CD1c-positive myeloid dendritic cell (primary cell): Measurements from ENCODE around the gene NUDT3.
"Not testable (repeated sequence)": the region's sequence is repeated elsewhere in the genome, so short reads cannot be mapped to it uniquely, and the experiment has no call there.

Experiments
- DNase-seq: peaks from one replicate; pipeline ENCODE4 v3.0.0-alpha.2; 2016; ENCODE audit errors: extremely low spot score

The NUDT3 gene

DNA sequence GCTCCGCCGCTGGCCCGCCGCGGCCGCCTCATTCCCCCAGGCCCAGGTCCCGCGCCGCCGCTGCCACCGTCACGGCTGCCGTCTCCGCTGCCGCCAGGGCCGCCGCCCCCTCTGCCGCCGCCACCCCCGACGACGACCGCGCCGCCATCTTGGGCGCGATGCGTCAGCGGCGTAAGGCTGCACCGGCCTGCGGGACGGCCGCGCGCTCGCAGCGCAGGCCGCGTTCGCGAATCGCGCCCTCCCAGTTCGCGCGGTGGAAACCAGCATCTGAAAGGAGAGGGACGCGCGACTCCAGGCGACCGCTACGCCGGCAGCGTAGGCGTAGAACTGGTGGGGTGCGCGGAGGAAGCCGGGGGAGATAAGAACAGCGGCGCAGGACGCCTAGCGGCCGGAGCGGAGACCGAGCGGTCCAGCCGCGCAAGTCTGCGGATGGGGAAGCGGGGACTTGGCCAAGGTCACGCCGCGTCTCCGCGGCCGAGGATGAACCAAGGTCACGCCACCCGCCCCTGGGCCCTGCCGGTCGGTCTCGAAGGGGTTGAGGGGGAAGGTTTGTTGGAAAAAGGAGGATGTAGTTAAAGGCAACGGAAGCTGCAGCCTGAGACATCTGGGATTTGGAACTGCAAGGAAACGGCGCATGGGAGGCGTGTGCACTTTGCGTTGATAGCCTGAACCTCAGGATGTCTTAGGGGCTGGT lies at the start of gene NUDT3:
TSS of gene NUDT3 (minus strand) at position 173 of the 694 bp plus-strand sequence. CDS start 307 bp downstream, outside the sequence.
- peak; percentile 97 for DNase-seq

DNA sequence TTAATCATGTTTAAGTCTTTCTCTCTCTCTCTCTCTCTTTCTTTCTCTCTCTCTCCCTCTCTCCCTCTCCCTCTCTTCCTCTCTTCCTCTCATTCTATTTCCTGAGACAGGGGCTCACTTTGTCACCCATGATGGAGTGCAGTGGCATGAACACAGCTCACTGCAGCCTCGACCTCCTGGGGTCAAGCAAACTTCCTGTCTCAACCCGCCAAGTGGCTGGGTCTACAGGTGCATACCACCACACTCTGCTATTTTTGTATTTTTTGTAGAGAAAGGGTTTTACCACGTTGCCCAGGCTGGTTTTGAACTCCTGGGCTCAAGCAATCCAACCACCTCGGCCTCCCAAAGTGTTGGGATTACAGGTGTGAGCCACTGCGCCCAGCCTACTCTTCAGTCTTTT lies 49.1 kb upstream of the NUDT3 start:
- no peak for DNase-seq

DNA sequence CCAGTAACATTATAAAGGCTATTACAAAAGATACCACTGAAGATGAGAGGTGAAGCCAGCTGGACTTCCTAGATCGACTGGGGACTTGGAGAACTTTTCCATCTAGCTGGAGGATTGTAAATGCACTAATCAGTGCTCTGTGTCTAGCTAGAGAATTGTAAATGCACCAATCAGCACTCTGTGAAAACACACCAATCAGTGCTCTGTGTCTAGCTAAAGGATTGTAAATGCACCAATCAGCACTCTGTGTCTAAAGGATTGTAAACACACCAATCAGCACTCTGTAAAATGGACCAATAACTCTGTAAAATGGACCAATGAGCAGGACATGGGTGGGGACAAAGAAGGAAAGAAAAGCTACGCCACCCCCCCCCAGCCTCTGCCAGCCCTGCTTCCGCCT lies 47.0 kb upstream of the NUDT3 start:
- no peak for DNase-seq

DNA sequence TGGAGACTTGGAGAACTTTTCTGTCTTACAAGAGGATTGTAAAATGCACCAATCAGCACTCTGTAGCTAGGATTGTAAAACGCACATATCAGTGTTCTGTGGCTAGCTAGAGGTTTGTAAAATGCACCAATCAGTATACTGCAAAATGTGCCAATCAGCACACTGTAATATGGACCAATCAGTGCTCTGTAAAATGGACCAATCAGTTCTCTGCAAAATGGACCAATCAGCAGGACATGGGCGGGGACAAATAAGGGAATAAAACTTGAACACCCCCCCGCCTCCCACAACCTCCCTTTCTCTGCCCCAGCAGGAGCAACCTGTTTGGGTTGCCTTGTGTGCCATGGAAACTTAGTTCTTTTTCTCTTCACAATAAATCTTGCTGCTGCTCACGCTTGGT lies 46.2 kb upstream of the NUDT3 start:
- DNase-seq = no peak

DNA sequence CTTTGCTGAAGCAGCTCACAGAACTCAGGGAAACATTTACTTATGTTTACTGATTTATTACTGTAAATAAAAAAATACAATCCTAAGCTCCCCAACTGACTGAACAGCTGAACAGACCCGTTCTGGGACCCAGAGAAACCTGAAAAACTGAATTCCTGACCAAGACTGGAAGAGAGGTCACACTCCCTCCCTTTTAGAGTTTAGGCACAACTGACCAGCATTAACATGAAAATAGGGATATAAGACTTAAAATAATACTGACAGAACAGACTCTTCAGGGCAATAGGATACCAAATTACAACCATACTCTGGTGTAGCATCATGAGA lies 45.1 kb upstream of the NUDT3 start:
- no peak for DNase-seq

DNA sequence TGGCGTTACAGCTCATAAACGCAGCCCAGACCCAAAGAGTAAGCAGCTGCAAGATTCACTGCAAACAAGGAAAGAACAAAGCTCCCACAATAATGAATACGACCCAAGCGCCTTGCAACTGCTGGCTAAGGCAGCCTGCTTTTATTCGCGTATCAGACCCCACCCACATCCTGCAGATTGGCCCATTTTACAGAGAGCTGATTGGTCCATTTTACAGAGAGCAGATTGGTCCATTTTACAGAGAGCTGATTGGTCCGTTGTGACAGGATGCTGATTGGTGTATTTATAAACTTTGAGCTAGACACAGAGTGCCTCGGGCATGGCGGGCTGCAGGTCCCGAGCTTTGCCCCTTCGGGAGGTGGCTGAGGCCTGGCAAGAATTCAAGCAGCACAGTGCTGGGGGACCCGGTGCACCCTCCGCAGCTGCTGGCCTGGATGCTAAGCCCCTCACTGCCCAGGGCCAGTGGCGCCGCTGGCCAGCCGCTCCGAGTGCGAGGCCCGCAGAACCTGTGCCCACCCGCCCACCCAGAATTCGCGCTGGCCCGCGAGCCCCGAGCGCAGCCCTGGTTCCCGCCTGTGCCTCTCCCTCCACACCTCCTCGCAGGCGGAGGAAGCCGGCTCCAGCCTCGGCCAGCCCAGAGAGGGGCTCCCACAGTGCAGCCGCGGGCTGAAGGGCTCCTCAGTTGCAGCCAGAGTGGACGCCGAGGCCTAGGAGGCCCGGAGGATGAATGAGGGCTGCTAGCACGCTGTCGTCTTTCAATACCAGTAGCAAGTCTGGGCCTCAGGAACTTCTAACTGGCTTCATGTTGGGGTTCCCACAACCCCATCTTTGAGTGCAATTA lies 44.6 kb upstream of the NUDT3 start:
- DNase-seq = no peak

DNA sequence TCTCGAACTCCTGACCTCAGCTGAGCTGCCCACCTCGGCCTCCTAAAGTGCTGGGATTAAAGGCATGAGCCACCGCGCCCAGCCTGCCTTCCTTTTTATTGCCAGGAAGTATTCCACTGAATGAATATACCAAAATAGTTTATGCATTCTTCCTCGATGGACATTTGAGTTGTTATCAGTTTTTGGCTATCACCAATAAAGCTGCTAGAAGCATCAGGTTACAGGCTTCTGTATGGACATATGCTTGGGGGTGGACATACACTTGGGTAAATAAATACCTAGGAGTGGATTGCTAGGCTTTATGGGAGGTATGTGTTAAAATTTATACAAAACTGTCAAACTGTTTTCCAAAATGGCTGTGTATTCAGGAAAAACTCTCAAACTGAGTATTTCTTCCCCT lies 43.4 kb upstream of the NUDT3 start:
- no peak for DNase-seq

DNA sequence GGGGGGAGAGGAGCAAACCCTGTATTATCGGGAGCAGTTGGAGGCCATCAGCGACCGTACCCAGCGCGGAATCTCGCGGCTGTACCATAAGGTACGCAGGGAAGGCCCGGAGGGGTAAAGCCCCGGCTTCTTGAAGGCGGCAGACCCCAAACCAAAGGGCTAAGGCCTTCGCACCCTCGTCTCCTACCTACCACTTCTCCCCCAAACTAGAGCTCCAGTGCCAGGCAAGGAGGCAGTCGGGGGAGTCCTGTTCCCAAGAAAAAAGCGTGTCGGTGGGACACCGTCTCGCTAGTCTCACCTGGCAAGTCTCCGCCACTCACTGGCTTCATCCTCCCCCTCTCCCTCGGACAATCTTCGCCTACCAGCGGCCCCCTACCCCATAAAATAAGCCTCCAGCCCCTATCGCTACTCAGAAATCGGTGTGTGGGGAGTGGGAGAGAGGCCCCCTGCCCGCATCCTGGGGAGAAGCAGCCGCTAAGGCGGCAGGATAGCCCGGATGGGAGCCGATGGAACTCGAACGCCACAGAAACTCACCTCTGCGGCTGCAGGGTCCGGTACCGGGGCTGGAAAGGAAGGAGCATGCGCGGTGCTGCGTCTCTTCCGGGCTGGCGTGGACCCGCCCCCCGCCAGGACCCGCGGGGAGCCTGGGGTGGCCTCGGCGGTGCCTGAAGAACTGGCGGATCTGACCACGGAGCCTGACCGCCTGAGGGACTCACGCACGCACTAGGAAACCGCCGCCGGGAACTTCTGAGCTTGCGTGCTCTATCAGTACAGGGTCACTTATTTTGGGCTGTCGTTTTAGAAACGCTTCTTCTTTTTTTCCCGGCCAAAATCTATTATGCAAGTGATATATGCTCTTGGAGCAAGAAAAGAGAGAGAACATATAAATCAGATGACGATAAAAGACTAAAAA lies 33.3 kb upstream of the NUDT3 start, which contains the start of gene RPS10:
TSS of gene RPS10 (minus strand) at position 572 of the 913 bp plus-strand sequence. CDS start 848 bp downstream, outside the sequence.
- DNase-seq = peak; percentile 97

DNA sequence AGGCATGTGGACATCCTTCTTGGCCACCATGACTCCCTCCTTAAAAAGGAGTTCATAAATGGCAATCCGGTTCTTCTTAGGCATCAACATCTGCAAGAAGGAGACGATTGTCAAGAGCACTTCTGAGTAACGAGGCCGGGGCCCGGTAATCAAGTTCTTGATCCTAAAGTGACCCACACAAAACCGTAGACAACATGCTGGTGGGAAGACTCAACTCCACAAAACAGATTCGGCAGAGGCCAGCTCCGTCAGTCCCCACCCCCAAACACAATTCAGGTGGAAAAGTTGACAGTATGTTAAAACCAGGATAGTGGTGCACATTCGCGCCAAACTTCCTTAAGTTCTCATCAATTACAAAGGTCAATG lies 32.6 kb upstream of the NUDT3 start:
- DNase-seq = no peak

DNA sequence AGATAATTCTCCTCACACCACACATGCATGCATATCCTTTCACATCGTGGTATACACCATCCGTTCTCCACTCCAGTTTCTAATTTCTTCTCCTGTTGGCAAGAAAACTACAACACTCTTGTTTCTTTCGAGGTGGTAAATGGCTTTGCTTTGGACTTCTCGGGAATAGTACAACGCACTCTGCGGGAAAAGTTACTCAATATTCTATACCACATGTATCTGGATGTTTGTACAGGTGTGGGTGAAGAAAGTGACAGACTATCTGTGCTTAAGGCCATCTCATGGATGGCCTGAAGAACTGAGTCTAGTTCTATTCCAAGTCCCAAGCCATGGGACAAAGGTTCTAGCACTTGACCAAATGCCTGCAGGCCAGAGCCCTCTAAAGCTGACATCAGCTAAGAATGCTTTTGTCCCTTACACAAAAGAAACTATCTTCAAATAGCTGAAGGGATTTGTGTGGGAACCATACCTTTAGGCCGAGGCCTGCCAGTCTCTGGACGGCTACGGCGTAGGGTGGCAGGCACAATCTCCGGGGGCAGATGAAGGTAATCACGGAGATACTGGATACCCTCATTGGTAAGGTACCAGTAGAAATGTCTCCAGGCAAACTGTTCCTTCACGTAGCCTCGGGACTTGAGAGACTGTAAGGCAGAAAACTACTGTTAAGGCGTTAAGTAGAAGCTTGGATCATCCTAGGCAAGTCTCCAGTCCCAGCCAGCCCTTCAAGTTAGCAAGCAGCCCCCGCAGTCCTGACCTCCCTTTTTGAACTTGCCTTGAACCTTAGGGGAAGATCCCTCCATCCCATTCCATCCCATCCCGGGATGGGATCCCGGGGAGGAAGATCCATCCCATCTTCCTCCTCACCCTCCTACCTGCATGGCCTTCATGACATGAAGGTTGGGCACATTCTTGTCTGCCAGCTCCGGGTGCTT lies 32.0 kb upstream of the NUDT3 start:
- DNase-seq = no peak

DNA sequence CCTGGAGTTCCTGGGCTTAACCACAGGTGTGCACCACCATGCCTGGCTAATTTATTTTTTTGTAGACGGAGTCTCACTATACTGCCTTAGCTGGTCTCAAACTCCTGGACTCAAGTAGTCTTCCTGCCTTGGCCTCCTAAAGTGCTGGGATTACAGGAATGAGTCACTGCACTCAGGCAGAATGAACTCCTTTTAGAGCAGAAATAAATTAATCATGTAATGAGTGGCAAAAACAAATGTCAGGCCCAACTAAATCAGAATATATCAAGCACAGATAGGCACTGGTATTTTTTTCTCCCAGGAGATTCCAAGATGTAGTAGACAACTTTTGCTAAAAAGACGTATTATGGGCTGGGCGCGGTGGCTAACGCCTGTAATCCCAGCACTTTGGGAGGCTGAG lies 30.8 kb upstream of the NUDT3 start:
- DNase-seq = no peak

DNA sequence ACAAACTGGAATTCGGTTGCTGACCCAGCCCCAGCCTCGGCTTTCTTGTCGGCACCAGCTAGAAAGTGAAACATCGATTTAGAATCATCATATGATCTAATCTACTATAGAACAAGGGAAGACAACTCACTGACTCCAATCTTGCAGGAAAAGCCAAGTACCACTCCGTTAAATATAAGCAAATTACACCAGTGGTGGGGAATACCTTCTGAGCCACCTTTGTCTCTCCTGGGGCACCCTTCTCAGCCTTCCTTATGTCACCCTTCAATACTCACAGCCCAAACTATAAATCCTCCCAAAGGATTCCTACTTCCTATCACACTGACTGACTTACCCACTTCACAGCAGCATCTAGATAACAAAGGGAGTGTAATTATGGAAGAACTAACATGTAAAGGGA lies 25.9 kb upstream of the NUDT3 start:
- no peak for DNase-seq

DNA sequence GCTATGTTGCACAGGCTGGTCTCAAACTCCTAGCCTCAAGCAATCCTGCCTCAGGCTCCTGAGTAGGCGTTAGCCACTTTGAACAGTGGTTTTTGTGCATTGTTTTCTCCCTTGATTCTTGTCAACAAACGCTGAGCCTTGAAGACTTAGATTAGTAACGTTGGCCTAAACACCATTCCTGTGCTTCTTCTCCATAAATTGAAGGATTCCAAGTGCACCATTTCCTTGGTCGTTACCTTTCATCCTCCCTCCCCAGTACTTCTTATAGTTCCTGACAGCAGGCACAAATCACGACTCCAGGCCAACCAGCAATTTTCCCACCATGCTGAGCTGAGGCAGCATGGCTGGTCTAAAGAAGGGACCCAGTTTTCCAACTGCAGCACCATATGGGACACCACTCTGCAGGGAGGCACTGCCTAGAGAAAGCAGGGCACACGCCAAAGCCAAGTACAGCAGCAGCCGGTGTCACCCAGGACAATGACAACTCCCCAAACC lies 24.5 kb upstream of the NUDT3 start:
- DNase-seq = no peak

DNA sequence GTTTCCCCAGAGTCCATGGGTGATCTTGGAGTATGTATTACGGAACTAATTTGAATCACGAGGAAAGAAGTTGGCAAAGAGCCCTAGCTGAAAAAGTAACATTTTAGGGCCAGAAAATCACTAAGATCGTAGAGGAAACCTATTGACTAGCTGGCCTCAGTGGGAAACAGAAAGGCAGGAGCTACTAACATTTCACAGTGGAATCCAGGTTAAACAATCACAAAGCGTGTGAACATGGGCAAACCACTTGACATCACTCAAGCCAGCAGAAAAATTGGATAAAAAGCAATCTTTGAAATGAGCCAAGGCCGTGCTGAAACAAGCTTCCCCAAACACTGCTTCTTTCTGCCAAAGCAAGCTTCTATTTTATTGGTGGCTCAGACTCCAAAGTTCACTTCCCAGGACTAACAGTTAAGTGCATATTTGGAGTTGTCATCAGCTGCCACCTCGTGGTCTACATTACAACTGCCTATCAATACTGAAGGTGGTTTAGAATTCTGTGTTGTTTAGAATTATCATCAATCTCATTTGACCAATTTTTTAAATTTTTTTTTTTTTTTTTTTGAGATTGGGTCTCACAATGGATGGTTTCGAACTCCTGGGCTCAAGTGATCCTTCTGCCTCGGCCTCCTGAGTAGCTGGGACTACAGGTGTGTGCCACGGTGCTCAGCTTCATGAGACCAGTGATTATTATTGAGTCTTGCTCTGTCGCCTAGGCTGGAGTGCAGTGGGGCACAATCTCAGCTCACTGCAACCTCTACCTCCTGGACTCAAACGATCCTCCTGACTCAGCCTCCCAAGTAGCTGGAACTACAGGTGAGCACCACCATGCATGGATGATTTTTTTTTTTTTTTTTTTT lies 22.8 kb upstream of the NUDT3 start:
- DNase-seq = peak; percentile 85

DNA sequence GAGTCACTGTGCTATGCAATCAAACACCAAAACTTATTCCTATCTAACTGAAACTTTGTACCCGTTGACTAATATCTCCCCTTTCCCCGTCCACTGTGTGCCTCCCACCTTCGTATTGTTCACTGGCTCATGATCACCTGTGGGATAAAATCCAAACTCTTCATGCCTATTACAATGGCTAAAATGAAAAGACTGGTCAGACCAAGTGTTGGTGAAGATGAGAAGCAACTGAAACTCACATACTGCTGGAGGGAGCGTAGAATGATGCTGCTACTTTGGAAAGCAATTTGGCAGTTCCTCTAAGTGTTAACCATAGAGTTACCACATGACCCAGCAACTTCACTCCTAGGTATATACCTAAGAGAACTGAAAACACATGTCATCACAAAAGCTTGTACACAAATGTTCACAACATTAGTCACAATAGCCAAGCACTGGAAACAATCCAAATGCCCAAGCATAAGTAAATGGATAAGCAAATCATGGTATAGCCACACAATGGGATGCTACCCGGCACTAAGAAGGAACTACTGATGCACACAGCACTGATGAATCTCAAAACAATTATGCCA lies 20.3 kb upstream of the NUDT3 start:
- DNase-seq = no peak

DNA sequence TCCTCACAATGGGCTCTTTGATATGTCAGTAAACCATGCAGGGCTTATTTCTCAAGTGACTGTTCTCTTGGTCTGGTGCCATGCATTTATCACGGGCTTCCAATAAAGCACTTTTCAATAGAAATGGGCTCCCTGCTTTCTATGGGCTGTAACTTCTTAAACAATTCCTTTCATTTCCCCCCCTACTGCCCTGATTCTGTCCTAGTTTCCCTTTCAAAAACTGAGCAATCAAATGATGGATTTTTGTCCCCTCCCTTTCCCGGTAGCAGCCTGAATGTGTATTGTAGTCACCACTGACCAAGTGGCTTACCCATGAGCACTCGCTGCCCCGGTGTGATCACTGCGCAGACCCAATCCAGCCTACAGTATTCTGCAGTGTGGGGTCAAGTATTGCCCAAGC lies 19.5 kb upstream of the NUDT3 start:
- no peak for DNase-seq

DNA sequence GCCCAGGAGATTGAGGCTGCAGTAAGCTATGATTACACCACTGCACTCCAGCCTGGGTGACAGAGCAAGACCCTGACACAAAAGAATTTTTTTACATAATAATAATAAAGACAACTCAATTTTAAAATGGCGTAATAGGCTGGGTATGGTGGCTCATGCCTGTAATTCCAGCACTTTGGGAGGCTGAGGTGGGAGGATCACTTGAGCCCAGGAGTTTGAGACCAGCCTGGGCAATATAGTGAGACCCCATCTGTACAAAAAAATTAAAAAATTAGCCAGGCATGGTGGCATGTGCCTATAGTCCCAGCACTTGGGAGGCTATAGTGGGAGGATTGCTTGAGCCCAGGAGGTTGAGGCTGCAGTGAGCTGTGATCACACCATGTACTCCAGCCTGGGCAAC lies 15.4 kb upstream of the NUDT3 start:
- DNase-seq = not testable (repeated sequence)

DNA sequence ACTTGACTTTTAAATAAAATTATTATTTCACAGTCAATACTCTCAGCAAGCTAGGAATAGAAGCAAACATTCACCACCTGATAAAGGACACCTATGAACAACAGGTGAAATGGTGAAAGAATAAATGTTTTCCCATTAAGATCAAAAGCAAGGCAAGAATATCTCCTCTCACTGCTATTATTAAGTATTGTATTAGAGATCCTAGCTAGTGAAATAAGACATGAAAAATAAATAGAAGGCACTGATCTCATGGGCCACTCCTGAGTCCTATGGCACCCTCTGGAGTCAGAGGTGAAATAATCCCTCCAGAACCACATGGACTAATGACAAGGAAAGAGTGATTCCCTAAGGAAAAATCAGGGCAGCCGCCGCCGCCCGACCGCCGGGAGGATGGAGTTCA lies 4.0 kb upstream of the NUDT3 start:
- no peak for DNase-seq

DNA sequence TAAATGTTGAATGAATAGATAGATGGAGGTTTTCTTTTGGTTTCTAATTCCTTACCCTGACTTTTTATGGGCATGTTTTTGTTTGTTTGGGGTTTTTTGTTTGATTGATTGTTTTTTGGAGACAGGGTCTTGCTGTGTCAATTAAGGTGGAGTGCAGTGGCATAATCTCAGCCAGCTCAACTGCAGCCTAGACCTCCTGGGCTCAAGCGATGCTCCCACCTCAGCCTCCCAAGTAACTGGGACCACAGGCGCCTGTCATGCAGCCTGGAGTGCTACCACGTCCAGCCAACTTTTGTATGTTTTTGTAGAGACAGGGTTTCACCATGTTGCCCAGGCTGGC lies 1.5 kb upstream of the NUDT3 start:
- no peak for DNase-seq
